DMS 273 (cell line): ENCODE data around the gene FPGS.

Experiments
- DNase-seq: peaks from one replicate; lab custom pipeline; 2025; ENCODE audit not compliant: unreplicated experiment; lab: John Stamatoyannopoulos, UW

The FPGS gene

DNA sequence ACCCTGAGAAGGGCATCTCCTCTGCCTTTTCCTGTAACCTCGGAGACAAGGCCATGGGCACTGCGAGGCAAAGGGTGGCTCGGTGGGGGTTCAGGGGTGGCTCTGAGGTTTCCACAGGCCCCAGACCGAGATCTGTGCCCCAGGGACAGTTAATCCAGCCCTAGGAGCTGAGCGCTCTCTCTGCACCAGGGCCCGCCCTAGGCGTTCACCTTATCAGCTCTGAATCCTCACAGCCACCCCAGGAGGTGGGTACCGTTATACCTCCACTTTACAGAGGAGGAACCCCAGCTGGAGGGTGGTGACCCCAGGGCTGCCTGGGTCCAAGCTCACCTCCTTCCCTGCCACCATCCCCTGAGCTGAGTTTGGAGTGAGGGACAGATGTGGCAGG is 54.0 kb downstream of the FPGS start:
- DNase-seq = no peak

DNA sequence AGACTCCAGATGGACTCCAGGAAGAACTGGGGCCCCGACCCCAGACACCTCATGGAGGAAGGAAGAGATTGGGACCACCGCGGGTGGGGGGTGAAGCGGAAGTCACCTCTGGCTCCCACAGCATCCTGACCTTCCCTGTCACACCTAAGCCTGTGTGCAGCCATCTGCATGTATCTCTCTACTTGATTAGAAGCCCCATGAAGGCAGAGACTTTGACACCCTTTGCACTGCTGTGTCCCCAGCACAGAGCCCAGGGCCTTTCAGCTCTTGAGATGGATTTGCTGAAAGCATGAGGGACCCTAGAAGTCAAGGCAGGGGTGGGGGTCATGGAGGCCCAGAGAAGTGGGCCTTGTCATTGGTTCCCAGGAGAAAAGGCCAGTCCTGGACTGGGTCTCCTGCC is 54.6 kb downstream of the FPGS start:
- DNase-seq = no peak

DNA sequence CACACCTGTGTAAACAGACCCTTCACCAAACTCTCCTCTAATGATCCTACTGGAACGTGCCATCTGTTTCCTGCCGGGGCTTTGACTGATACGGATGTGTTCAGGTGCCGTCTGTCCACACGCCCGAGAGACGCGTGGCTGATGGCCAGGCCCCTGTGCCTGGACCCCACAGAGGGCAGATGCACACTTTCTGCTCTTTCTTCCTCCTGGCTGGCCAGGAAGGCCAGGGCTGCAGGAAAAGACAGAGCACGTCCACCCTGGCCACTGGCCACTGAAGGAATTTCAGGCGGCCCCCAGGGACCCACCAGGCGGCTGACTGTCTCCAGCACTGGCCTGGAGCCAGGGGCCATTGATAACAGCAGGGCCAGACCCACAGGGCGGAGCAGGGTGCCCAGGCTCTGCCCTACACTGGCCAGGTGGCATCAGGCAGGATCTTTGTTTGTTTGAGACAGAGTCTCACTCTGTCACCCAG is 55.4 kb downstream of the FPGS start:
- DNase-seq = peak; percentile 90

DNA sequence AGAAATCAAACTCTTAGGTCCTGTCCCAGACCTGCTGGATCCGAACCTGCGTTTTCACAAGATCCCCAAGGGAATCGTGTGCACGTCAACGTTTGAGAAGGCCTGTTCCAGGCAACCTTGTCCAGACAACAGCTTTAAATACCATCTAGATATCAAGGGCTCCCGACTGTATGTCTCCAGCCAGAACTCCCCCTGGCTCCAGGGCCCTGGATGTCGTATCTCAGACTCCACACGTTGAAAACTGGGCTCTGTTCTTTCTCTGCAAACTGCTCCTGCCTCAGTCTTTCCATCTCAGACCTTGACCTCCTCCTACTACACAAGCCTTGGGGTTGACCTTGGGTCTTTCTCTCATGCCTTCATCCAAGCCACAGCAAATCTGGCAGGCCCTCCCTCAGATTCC is 57.6 kb downstream of the FPGS start:
- no peak for DNase-seq

DNA sequence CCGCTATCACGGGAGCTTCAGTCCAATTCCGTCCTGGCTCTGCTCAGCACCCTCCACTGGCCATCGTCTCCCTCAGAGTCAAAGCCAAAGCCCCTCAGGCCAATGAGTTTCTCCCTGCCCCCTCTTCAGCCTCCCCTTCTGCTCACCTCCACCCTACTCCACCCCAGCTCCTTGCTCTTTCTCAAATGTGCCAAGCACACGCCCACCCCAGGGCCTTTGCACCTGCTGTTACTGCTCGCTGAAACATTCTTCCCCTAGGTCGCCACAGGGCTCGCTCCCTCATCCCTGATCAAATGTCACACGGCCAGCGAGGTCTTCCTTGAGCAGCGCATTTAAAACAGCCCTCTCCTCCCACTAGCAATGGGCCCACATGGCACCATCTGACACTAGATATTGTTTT is 58.1 kb downstream of the FPGS start:
- no peak for DNase-seq

DNA sequence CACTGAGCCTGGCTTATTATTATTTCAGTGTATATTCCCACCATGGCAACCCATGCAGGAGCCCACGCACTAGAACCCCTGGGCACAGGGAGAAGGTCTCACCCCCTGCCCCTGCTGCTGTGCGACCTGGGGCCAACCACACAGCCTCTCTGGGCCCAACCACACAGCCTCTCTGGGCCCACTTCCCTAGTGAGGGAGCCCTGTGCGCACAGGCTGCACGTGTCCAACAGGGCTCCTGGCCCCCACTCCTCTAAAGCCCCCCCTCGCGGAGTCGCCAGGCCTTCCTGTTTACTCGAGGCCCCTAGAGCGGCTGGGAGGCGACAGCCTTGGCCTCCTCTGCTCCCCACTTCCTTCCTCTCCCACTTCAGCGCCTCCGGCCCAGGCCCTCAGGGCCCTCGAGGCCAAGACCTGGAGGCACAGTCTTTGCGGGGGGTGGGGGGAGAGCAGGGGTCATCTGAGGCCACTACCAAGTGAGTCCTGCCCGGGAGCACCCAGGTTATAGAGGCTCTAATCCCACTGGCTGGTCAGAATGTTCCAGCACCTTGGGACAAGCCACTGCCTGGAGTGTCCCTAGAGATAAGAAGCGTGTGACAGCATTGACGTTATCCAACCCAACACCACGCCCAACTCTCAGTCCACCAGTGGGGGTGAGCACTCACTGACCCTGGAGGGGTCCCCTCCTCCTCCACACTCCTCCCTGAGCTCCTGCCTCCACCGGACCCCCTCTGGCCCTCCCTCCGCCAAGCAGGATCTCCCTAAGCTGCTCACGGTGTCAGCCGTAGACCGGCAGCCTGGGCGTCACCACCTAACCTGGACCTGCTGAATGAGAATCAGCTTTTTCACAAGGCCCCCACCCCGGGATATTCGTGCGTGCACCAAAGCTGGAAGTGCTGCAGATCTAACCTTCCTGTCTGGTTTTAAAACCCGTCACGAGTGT is 59.7 kb downstream of the FPGS start:
- DNase-seq = no peak

DNA sequence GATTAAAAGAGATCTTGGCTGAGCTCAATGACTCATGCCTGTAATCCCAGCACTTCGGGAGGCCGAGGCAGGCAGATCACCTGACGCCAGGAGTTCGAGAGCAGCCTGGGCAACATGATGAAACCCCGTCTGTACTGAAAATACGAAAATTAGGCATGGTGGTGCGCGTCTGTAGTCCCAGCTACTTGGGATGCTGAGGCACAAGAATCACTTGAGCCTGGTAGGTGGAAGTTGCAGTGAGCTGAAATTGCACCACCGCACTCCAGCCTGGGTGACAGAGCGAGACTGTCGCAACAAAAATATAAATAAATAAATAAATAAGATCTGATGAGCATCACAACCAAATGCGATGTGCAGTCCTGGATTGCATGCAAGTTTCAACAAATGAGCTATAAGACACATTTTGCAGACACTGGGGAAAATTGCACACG is 60.5 kb downstream of the FPGS start:
- no peak for DNase-seq
